SK-N-SH (cell line): ENCODE data around the gene ZCCHC17. TPM values are rescaled to one million over a fixed set of nuclear protein-coding genes. Genes with fewer than 3 reads are reported as not detected.

Source experiments
- CTCF ChIA-PET: fragments of 300-600, 350-600 bp; formaldehyde crosslinking; extraction: SDS; loops from one replicate; lab custom pipeline; 2021; lab: Yijun Ruan, JAX
- POLR2A ChIA-PET: fragments of 350-600 bp; sonication (Branson Sonifier 250); formaldehyde crosslinking; extraction: SDS; loops from one replicate; lab custom pipeline; 2020; ENCODE audit warnings: antibody characterized with exemption, inconsistent platforms; lab: Yijun Ruan, JAX
- DNase-seq: peaks from one replicate; pipeline ENCODE4 v3.0.0; 2012
- H2AFZ ChIP-seq: fragments of 200-600 bp; sonication (generic); 2 replicates; pipeline ENCODE4 v1.8.1; 2016; ENCODE audit warnings: antibody characterized with exemption, mild to moderate bottlenecking, low read depth
- H3F3A ChIP-seq: fragments of 200-600 bp; sonication (generic); replicated peaks from 2 replicates; pipeline ENCODE3; 2016; ENCODE audit warnings: antibody characterized with exemption, mild to moderate bottlenecking; ENCODE audit not compliant: insufficient read depth
- H3K27ac ChIP-seq, 2 experiments: fragments of 200-500 bp in 1 of 2; fragments of 200-600 bp in 1 of 2; sonication (Bioruptor generic) in 1 of 2; sonication (generic), shearing (Covaris generic) in 1 of 2; 2 replicates each; pipeline versions ENCODE4 v1.5.1 to v1.6.1; 2014 to 2016; ENCODE audit warnings: low read depth in 2 of 2, inconsistent platforms in 1 of 2, low read length in 1 of 2, mild to moderate bottlenecking in 1 of 2, mixed read lengths in 1 of 2
- H3K27me3 ChIP-seq: fragments of 200-600 bp; sonication (generic), shearing (Covaris generic); 2 replicates; pipeline ENCODE4 v1.6.1; 2016; ENCODE audit warnings: mixed run types; ENCODE audit not compliant: insufficient read depth
- H3K36me3 ChIP-seq, 2 experiments: fragments of 200-500 bp in 1 of 2; fragments of 200-600 bp in 1 of 2; sonication (Bioruptor generic) in 1 of 2; sonication (generic) in 1 of 2; replicated peaks in 1 of 2; 2 replicates each; pipeline versions ENCODE3 to v1.5.1; 2014 to 2016; ENCODE audit warnings: low read length in 1 of 2, mild to moderate bottlenecking in 1 of 2; ENCODE audit not compliant: insufficient read depth in 2 of 2, control insufficient read depth in 1 of 2
- H3K4me1 ChIP-seq, 2 experiments: fragments of 200-500 bp in 1 of 2; fragments of 200-600 bp in 1 of 2; sonication (Bioruptor generic) in 1 of 2; sonication (generic), shearing (Covaris generic) in 1 of 2; 2 replicates each; pipeline versions ENCODE4 v1.5.1 to v1.6.1; 2014 to 2016; ENCODE audit warnings: low read depth in 1 of 2, low read length in 1 of 2, mixed run types in 1 of 2; ENCODE audit not compliant: insufficient read depth in 2 of 2, control insufficient read depth in 1 of 2
- H3K4me2 ChIP-seq: fragments of 200-600 bp; sonication (generic), shearing (Covaris generic); 2 replicates; pipeline ENCODE4 v1.6.1; 2017; ENCODE audit warnings: mixed run types
- H3K4me3 ChIP-seq, 2 experiments: fragments of 200-500 bp in 1 of 2; fragments of 200-600 bp in 1 of 2; sonication (Bioruptor generic) in 1 of 2; sonication (generic), shearing (Covaris generic) in 1 of 2; 2 replicates each; pipeline versions ENCODE4 v1.5.1 to v1.8.1; 2014 to 2016; ENCODE audit warnings: low read depth in 2 of 2, inconsistent platforms in 1 of 2, low read length in 1 of 2, mild to moderate bottlenecking in 1 of 2, mixed read lengths in 1 of 2, moderate library complexity in 1 of 2
- H3K79me2 ChIP-seq: fragments of 200-600 bp; sonication (generic); 2 replicates; pipeline ENCODE4 v1.8.1; 2017; ENCODE audit warnings: mild to moderate bottlenecking; ENCODE audit not compliant: insufficient read depth
- H3K9ac ChIP-seq: fragments of 200-600 bp; sonication (generic); 2 replicates; pipeline ENCODE4 v1.6.1; 2017; ENCODE audit warnings: mixed run types
- H3K9me2 ChIP-seq: fragments of 200-600 bp; sonication (generic); 2 replicates; pipeline ENCODE4 v1.6.1; 2017; ENCODE audit warnings: mixed run types
- H3K9me3 ChIP-seq: fragments of 200-600 bp; sonication (generic); 2 replicates; pipeline ENCODE4 v1.6.1; 2017; ENCODE audit warnings: mixed run types, mild to moderate bottlenecking, moderate library complexity
- H4K20me1 ChIP-seq: fragments of 200-600 bp; sonication (generic); 2 replicates; pipeline ENCODE4 v1.6.1; 2017; ENCODE audit warnings: mild to moderate bottlenecking, mixed run types; ENCODE audit not compliant: insufficient read depth
- CHD2 ChIP-seq: fragments of 150-350 bp; IDR thresholded peaks from 2 replicates; pipeline ENCODE4 v1.6.1; 2018; ENCODE audit warnings: low read length; ENCODE audit not compliant: partially characterized antibody
- EZH2phosphoT487 ChIP-seq: fragments of 200-600 bp; sonication (generic); IDR thresholded peaks from 2 replicates; pipeline ENCODE4 v1.6.1; 2017; ENCODE audit warnings: low read depth, mixed run types, mild to moderate bottlenecking, antibody characterized with exemption, moderate library complexity, borderline replicate concordance
- FOXM1 ChIP-seq: IDR thresholded peaks from 2 replicates; pipeline ENCODE4 v1.4.0; 2012; ENCODE audit warnings: low read depth, mild to moderate bottlenecking
- GABPA ChIP-seq: IDR thresholded peaks from 2 replicates; pipeline ENCODE4 v1.4.0; 2012; ENCODE audit warnings: low read depth, mild to moderate bottlenecking
- IRF3 ChIP-seq: fragments of 150-350 bp; IDR thresholded peaks from 2 replicates; pipeline ENCODE4 v1.6.1; 2016; ENCODE audit warnings: mild to moderate bottlenecking, low read depth, low read length
- NFIC ChIP-seq: IDR thresholded peaks from 2 replicates; pipeline ENCODE4 v1.4.0; 2012; ENCODE audit warnings: borderline replicate concordance
- SMC3 ChIP-seq: IDR thresholded peaks from 2 replicates; pipeline ENCODE4 v1.6.1; 2012; ENCODE audit warnings: low read depth, low read length, improper control_type of control experiment
- TAF1 ChIP-seq: IDR thresholded peaks from 2 replicates; pipeline ENCODE4 v1.6.1; 2012; ENCODE audit warnings: low read depth, mild to moderate bottlenecking, low read length, moderate library complexity, borderline replicate concordance
- WGBS: methylation state at CpG from one replicate; pipeline ENCODE4 v1.1.6; 2017; ENCODE audit warnings: low lambda C conversion rate; 5-methylcytosine and 5-hydroxymethylcytosine counted together
- polyA plus RNA-seq, 3 experiments: library from polyadenylated mRNA; depleted of rRNA; stranded (reverse); fragments of >200 nt; gene quantifications; 2 replicates each; pipeline ENCODE4 v1.2.3, GENCODE V29; 2012

The ZCCHC17 gene
- polyA plus RNA-seq, 1 of the 3 experiments (the other 2 are of a cell fraction) = 25.8 TPM

GRCh38 chr1:31380181-31380580, 83.3 kb downstream of the ZCCHC17 start:
- Histone ChIP-seq H3K27ac (no peak overlapping the region), H3K79me2 (no peaks in the 10 kb centered on the region), H3K4me2 (no peak overlapping the region), H3K9me2 (no peaks in the 10 kb centered on the region), H3K36me3 (no peaks in the 10 kb centered on the region), H2AFZ (no peak overlapping the region), H3K4me1 (peaks cover 0 to 34% of the 10 kb centered on the region in 2 experiments; a peak in 1 of 4 replicates), H3K27me3 (no peaks in the 10 kb centered on the region), H4K20me1 (no peaks in the 10 kb centered on the region), H3K9ac (no peak overlapping the region), H3K4me3 (no peak overlapping the region), H3K9me3 (no peaks in the 10 kb centered on the region), H3F3A (no peaks in the 10 kb centered on the region)
- ChIA-PET CTCF (interaction anchor here (1.1 to 2.6 kb wide), 2 partner anchors 15 to 199 kb away, joined by 3 to 10 read pairs; no protein-coding TSS in a partner anchor), POLR2A (no interaction called here)
- 100% methylated on average over 3 of the region's 3 CpGs for WGBS
- no peak for DNase-seq
- no peak for TF ChIP-seq GABPA
- no peak for TF ChIP-seq TAF1
- TF ChIP-seq FOXM1 = no peak
- no peak for TF ChIP-seq CHD2
- no peak for TF ChIP-seq IRF3

- CTCF ChIA-PET = interaction anchor here (1.3 to 2.6 kb wide), 2 partner anchors 13 to 198 kb away, joined by 4 to 10 read pairs; no protein-coding TSS in a partner anchor
- H3K27ac ChIP-seq = peak overlapping the region in 1 of 2 experiments; percentile 74; a peak in 2 of 4 replicates
Observed at GRCh38 chr1:31381394-31382294, 84.8 kb downstream of the ZCCHC17 start.

More at GRCh38 chr1:31381394-31382294, 84.8 kb downstream of the ZCCHC17 start:
- Histone ChIP-seq H3K27me3 (no peaks in the 10 kb centered on the region), H3F3A (no peaks in the 10 kb centered on the region), H3K9ac (no peak overlapping the region), H3K4me3 (no peak overlapping the region), H2AFZ (no peak overlapping the region), H3K36me3 (no peaks in the 10 kb centered on the region), H3K9me3 (no peaks in the 10 kb centered on the region), H3K79me2 (no peaks in the 10 kb centered on the region), H3K4me1 (peaks cover 0 to 30% of the 10 kb centered on the region in 2 experiments; a peak in 1 of 4 replicates), H3K4me2 (no peak overlapping the region), H4K20me1 (no peaks in the 10 kb centered on the region), H3K9me2 (no peaks in the 10 kb centered on the region)
- no peak for TF ChIP-seq SMC3
- TF ChIP-seq EZH2phosphoT487 = no peak
- TF ChIP-seq IRF3 = no peak
- no peak for TF ChIP-seq NFIC
- DNase-seq = no peak
- POLR2A ChIA-PET = no interaction called here
- WGBS = 82% methylated on average over 6 of the region's 6 CpGs
